Retina (tissue), 1 donor: ENCODE measurements around the gene PRRX2.
"Not testable (repeated sequence)": the region's sequence is repeated elsewhere in the genome, so short reads cannot be mapped to it uniquely, and the experiment has no call there.

Experiments
- DNase-seq: peaks from one replicate; pipeline ENCODE4 v3.0.0-alpha.2; 2016

Gene PRRX2

DNA sequence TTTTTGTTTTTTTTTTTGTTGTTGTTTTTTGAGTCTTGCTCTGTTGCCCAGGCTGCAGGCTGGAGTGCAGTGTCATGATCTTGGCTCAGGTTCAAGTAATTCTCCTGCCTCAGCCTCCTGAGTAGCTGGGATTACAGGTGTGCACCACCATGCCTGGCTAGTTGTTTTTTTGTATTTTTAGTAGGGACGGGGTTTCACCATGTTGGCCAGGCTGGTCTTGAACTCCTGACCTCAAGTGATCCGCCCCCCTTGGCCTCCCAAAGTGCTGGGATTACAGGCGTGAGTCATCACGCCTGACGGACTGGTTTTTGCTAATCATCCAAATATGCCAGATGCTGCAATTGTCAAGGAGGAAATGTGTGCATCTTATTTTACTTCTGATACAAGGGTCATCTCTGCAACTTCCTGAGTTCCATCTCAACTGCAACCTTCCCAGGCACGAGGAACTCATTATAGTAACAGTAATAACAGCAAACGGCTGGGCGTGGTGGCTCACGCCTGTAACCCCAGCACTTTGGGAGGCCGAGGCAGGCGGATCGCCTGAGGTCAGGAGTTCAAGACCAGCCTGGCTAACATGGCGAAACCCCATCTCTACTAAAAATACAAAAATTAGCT, 97.0 kb downstream of the PRRX2 start:
- not testable (repeated sequence) for DNase-seq

DNA sequence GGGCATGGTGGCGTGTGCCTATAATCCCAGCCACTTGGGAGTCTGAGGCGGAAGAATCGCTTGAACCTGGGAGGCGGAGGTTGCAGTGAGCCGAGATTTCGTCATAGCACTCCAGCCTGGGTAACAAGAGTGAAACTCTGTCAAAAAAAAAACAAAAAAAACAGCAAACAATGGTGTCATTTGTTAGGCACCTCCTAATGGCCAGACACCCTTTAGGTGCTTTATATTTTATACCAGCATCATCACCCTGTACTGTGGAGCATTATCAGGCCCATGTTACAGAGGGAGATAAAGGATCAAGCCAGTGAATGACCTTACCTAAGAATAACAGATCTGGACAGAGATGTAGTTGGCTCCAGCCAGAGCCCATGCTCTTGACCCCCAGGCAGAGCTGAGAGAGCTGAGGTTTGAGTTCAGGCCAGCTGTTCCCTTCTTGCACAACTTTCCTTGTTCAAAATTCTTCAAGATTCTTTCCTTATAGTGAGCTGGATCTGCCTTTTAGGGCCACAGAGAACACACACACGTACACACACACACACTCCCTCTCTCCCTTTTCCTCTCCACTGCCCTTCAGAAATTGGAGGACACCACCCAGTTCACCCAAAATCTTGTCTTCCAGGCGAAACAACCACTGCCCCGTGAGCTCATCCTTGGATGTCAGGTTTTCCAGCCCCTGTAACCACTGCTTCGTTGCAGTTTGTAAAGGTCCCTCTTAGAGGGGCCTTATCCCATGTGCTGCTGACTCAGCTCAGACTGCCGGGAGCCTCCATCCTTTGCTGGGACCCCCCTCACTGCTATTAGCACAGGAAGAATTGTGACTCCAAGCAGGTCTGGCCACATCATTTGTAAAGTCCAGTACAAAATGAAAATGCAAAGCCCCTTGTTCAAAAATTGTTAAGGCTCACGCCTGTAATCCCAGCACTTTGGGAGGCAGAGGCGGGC, 97.8 kb downstream of the PRRX2 start:
- no peak for DNase-seq

DNA sequence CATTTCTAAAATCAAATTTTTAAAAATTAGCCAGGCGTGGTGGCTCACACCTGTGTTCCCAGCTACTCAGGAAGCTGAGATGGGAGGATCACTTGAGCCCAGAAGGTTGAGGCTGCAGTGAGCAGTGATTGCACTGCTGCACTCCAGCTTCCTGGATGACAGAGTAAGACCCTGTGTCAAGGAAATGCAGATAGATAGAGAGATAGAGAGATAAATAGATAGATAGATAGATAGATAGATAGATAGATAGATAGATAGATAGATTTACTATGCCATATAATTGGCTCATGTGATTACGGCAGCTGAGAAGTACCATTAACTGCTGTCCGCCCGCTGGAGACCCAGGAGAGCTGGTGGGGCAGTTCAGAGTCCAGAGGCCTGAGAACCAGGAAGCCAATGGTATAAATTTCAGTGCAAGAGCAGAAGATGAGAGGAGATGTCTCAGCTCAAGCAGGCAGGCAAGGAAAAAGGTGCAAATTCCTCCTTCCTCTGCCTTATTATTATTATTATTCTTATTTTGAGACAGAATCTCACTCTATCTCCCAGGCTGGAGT, 100.4 kb downstream of the PRRX2 start:
- DNase-seq, result no peak

DNA sequence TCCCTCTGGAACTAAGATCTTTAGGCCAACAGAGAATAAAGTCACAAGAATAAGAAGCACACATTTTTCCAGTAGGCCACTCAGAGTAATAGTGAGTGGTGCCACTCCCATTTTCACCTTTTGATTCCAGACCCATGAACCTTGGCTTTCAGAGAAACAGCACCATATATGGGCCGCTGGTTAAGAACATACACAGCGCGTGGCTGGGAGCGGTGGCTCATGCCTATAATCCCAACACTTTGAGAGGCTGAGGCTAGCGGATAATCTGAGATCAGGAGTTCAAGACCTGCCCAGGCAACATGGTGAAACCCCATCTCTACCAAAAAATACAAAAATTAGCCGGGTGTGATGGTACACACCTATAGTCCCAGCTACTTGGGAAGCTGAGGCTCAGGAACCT, 103.0 kb downstream of the PRRX2 start:
- no peak for DNase-seq

DNA sequence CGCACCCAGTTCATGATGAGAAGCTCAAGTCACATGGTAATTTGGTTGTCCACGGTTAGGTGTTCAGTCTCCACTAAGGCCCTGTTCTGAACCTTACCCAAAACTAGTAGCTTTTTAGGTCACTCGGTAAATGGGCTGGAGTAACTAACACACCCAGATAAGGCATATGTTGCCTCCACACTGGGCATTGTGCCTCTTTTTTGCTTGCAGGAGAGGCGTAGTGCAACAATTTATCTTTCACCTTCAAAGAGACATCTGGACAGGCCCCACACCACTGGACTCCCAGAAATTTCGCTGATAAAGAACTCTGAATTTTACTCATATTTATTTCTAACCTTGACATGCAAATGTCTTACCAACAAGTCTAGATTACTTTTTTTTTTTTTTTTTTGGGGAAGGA, 104.2 kb downstream of the PRRX2 start:
- no peak for DNase-seq

DNA sequence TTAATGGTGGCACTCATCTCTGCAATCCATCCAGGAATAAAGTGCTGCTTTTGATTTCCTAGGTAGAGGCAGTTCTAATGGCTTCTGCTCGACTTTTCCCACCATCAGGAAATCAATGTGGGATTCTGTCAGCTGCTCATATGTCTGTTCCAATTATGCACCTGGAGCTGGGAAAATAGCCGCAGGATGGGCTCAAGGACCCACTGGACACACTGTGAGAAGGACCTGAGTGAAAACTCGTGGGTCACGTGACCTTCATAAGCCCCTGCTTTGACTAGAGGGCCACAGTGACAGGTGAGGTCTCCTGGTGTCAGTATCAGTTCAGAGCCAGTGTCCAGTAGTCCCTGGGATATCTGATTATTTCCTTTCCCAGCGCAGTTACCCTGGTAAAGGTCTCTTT, 105.3 kb downstream of the PRRX2 start:
- DNase-seq, result no peak
